VCaP (cell line): ENCODE results near the gene ROBO4.

ENCODE experiments used
- H3K27ac ChIP-seq: fragments of 450-650 bp; 2 replicates; pipeline ENCODE4 v1.5.1; 2017
- CTCF ChIP-seq: fragments of 450-650 bp; conservative IDR thresholded peaks from 2 replicates; pipeline ENCODE4 v1.5.1; 2017; ENCODE audit warnings: mild to moderate bottlenecking, moderate library complexity

Gene ROBO4

GRCh38 chr11:124838805-124839127, 58.9 kb downstream of the ROBO4 start:
- TF ChIP-seq CTCF: no peak
- H3K27ac ChIP-seq: peak overlapping the region; percentile 70; the same call in 1 of the 2 replicates

- no peak overlapping the region for H3K27ac ChIP-seq
- peak; percentile 86 for TF ChIP-seq CTCF
These were observed 60.2 kb downstream of the ROBO4 start for GRCh38 chr11:124837491-124837856.

- TF ChIP-seq CTCF: no peak
- H3K27ac ChIP-seq: peak overlapping the region; percentile 66; the same call in 1 of the 2 replicates
These were observed 61.7 kb downstream of the ROBO4 start for GRCh38 chr11:124835918-124836317.

- TF ChIP-seq CTCF: no peak
- no peak overlapping the region for H3K27ac ChIP-seq
These were observed 63.0 kb downstream of the ROBO4 start for GRCh38 chr11:124834526-124835180.
